Measurements from ENCODE around the gene SCD5. TPM values are rescaled to one million over a fixed set of nuclear protein-coding genes. Genes with fewer than 3 reads are reported as not detected.

The SCD5 gene
- total RNA-seq, 1 donor from 2014 or later = 17.9 TPM

DNA sequence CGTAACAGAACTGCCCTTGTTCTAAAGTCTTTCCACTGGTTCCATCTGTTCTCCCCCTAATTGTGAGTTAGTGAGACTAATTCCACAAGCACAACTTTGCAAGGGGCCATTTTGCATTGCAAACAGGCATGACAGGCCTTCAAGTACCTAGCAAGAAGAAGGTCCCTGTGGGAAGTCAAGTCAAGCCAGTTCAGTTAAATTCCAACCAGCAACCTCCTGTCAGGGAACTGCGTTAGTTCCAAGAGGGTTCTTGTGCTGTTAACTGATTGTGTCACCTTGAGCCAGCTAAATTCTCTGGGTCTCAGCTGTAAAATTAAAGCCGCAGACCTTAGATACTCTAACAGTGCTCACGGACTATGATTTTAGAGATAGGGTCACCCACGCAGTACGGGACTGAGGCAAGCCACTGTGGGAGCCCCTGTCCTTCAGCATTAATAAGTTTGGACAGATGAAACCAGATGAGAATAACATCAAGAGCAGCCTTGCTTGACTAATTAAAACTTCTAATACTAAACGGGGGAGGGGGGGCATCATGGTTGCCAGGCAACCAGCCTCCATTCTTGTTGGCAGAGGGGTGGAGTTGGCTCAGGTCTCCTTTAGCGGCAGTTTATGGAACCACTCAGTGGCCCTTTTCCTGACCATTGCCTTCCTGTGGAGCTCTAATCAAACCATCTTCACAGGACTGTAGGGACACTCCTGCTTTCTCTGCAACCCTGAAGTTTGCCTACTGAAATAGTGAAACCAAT lies 212.7 kb downstream of the SCD5 start:
- Histone ChIP-seq H3K4me3 (ENCODE audit: low read depth, low read length) (no peak overlapping the region), H3K36me3 (ENCODE audit: control insufficient read depth, insufficient read depth, low read length) (no peaks in the 10 kb centered on the region), H3K27me3 (ENCODE audit: control insufficient read depth, insufficient read depth, low read length) (no peaks in the 10 kb centered on the region)
- no peak for DNase-seq (ENCODE audit: low read depth)
- TF ChIP-seq, protein P1, sequence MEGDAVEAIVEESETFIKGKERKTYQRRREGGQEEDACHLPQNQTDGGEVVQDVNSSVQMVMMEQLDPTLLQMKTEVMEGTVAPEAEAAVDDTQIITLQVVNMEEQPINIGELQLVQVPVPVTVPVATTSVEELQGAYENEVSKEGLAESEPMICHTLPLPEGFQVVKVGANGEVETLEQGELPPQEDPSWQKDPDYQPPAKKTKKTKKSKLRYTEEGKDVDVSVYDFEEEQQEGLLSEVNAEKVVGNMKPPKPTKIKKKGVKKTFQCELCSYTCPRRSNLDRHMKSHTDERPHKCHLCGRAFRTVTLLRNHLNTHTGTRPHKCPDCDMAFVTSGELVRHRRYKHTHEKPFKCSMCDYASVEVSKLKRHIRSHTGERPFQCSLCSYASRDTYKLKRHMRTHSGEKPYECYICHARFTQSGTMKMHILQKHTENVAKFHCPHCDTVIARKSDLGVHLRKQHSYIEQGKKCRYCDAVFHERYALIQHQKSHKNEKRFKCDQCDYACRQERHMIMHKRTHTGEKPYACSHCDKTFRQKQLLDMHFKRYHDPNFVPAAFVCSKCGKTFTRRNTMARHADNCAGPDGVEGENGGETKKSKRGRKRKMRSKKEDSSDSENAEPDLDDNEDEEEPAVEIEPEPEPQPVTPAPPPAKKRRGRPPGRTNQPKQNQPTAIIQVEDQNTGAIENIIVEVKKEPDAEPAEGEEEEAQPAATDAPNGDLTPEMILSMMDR (IDR thresholded peaks at IDR 0.05; ENCODE audit: insufficient read depth, low read length, poor library complexity, severe bottlenecking) = no peak

DNA sequence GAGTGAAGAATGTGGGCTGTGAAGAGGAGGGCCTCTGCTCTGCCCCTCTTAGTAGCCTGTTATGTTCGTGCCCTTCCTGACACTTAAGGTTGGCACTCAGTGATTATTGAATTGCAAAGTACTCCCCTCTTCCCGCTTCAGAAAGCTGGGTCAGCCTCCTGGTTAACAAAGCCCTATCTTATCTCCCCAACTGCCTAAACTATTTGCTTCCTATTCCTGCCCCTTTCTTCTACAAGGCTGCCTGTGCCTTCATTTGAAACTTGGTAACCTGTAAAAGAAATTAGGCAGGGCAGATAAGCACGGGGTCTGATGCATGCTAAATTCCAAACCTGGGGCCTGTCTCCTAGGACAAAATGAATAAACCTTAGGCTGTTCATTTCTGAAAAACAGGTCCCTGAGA lies 213.7 kb downstream of the SCD5 start:
- H3K27me3 ChIP-seq (ENCODE audit: control insufficient read depth, insufficient read depth, low read length) = no peaks in the 10 kb centered on the region
- DNase-seq (ENCODE audit: low read depth) = no peak
- no peak overlapping the region for H3K4me3 ChIP-seq (ENCODE audit: low read depth, low read length)
- H3K36me3 ChIP-seq (ENCODE audit: control insufficient read depth, insufficient read depth, low read length) = no peaks in the 10 kb centered on the region
- TF ChIP-seq, protein P1 (IDR thresholded peaks at IDR 0.05; ENCODE audit: insufficient read depth, low read length, poor library complexity, severe bottlenecking) = no peak

DNA sequence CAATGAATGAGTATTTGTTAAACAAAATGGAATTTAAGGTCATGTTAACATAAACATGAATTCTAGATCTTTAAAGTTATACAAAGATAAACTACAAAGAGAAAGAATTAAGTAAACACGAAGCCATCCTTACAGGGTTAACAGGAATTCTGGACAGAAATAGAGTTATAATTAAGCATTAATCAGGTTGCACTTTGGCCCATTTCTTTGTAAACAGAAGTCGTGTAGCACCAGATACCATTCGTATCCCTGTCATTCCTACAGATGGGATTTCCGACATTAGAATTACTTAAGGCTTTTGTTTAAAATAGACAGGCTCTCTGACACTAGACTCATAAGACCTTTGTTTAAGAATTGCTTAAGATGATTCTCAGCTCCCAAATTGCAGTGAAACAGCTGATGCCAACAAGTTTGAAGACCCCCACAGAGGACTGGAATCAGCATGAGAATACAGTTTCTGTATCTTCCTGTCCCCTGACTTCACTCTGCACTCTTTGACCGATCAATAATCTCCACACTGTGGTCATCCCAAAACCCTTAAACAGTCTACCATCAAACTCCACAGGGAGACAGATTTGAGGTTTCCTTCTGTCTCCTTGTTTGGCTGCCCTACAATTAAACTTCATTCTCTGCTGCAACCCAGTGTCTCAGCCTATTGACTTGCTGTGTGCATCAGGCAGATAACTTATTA lies 214.6 kb downstream of the SCD5 start:
- Histone ChIP-seq H3K27me3 (ENCODE audit: control insufficient read depth, insufficient read depth, low read length) (no peaks in the 10 kb centered on the region), H3K4me3 (ENCODE audit: low read depth, low read length) (no peak overlapping the region), H3K36me3 (ENCODE audit: control insufficient read depth, insufficient read depth, low read length) (no peaks in the 10 kb centered on the region)
- TF ChIP-seq, protein P1 (IDR thresholded peaks at IDR 0.05; ENCODE audit: insufficient read depth, low read length, poor library complexity, severe bottlenecking) = no peak
- no peak for DNase-seq (ENCODE audit: low read depth)

DNA sequence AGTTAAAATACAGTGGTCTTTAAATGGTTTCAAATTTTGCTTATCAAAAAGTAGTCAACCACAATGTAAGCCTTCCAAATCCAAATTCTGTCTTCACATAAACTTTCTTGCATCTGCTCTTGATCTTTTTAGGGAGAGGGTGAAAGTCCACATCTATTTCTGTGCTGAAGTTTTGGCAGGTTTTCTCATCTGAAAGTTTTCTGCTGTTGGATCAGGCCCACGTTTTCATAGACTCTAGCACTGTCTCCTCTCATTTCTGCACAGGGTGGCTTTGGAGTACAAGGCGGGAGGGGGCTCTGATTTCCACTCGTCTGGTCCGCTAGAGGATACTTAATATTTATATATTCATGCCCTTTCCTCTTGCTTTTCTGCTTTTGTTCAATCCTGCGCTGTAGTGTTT lies 218.7 kb downstream of the SCD5 start:
- Histone ChIP-seq H3K27me3 (ENCODE audit: control insufficient read depth, insufficient read depth, low read length) (no peaks in the 10 kb centered on the region), H3K4me3 (ENCODE audit: low read depth, low read length) (no peak overlapping the region), H3K36me3 (ENCODE audit: control insufficient read depth, insufficient read depth, low read length) (no peaks in the 10 kb centered on the region)
- no peak for DNase-seq (ENCODE audit: low read depth)
- TF ChIP-seq, protein P1 (IDR thresholded peaks at IDR 0.05; ENCODE audit: insufficient read depth, low read length, poor library complexity, severe bottlenecking) = no peak

Other genes starting within 250 kb of the SCD5 start
- gene TMEM150C, start 236.8 kb downstream of the SCD5 start, total RNA-seq = 4.9 and 5.3 TPM in 2 replicates
- 159 and 178 TPM in 2 replicates for gene SEC31A, start 92.4 kb upstream of the SCD5 start, total RNA-seq
- 3.6 and 4.7 TPM in 2 replicates for gene THAP9, start 101.9 kb upstream of the SCD5 start, total RNA-seq
- 5.0 and 9.2 TPM in 2 replicates for gene LIN54, start 212.0 kb upstream of the SCD5 start, total RNA-seq
- gene COPS4, start 236.4 kb upstream of the SCD5 start, total RNA-seq = 27.6 and 39.5 TPM in 2 replicates

Measured in kidney epithelial cell (primary cell).